Upper lobe of right lung (tissue), 1 donor: ENCODE measurements around the gene ZNF862. TPM values are rescaled to one million over a fixed set of nuclear protein-coding genes. Genes with fewer than 3 reads are reported as not detected.

Experiments
- ATAC-seq: fragments of 200-7000 bp; cut with Tn5 transposase; one replicate; pipeline ENCODE4 v1.9.1; 2020; ENCODE audit warnings: mild to moderate bottlenecking, moderate library complexity
- DNase-seq: peaks from one replicate; pipeline ENCODE4 v3.0.0-alpha.2; 2020
- H3K27ac ChIP-seq: fragments of 200-600 bp; one replicate; pipeline ENCODE4 v1.8.0; 2022
- H3K27me3 ChIP-seq: fragments of 200-600 bp; one replicate; pipeline ENCODE4 v1.8.0; 2022; ENCODE audit warnings: mild to moderate bottlenecking
- H3K36me3 ChIP-seq: fragments of 200-600 bp; one replicate; pipeline ENCODE4 v1.8.0; 2022
- H3K4me1 ChIP-seq: fragments of 200-600 bp; one replicate; pipeline ENCODE4 v1.8.0; 2022
- H3K4me3 ChIP-seq: fragments of 200-600 bp; one replicate; pipeline ENCODE4 v1.8.0; 2022; ENCODE audit warnings: mild to moderate bottlenecking
- H3K9me3 ChIP-seq: fragments of 200-600 bp; one replicate; pipeline ENCODE4 v1.8.0; 2022
- CTCF ChIP-seq: fragments of 200-600 bp; IDR thresholded peaks from one replicate; pipeline ENCODE4 v1.8.0; 2022; ENCODE audit warnings: antibody characterized with exemption
- intact Hi-C: fragments of 100-400 bp; cut with DNase I; formaldehyde crosslinking; loops from one replicate; pipeline ENCODE4 v1.11.0; 2022
- total RNA-seq: library from RNA; stranded (reverse); fragmentation: NEBNext Ultra II Directional; extraction: Animal tissue kit (Norgen Biotek cat#: 25700); gene quantifications from one replicate; pipeline ENCODE4 v1.2.1, GENCODE V29; 2021
- donor health status: DM: no; HTN: yes; CAD: no; lungs with severe emphysema.

Gene ZNF862
- total RNA-seq, 1 donor from 2014 or later = 14.6 TPM

GRCh38 chr7:149850716-149851115 is 12.5 kb downstream of the ZNF862 start:
- H3K4me3 ChIP-seq = no peak overlapping the region
- TF ChIP-seq CTCF = no peak
- intact Hi-C loops = no loop called here
- H3K4me1 ChIP-seq = peaks cover 12% of the 10 kb centered on the region
- DNase-seq = peak; percentile 16
- H3K27ac ChIP-seq = no peak overlapping the region
- no peak for ATAC-seq
- peaks cover 14% of the 10 kb centered on the region for H3K36me3 ChIP-seq
- H3K27me3 ChIP-seq = no peaks in the 10 kb centered on the region
- no peaks in the 10 kb centered on the region for H3K9me3 ChIP-seq

- H3K27me3 ChIP-seq = no peaks in the 10 kb centered on the region
- peaks cover 17% of the 10 kb centered on the region for H3K4me1 ChIP-seq
- peaks cover 10% of the 10 kb centered on the region for H3K36me3 ChIP-seq
- no peaks in the 10 kb centered on the region for H3K9me3 ChIP-seq
- ATAC-seq (no peak), DNase-seq (peak; percentile 8)
- intact Hi-C loops = no loop called here
- no peak overlapping the region for H3K27ac ChIP-seq
- H3K4me3 ChIP-seq = no peak overlapping the region
- no peak for TF ChIP-seq CTCF
Observed at GRCh38 chr7:149851449-149851848, 13.3 kb downstream of the ZNF862 start.

DNA sequence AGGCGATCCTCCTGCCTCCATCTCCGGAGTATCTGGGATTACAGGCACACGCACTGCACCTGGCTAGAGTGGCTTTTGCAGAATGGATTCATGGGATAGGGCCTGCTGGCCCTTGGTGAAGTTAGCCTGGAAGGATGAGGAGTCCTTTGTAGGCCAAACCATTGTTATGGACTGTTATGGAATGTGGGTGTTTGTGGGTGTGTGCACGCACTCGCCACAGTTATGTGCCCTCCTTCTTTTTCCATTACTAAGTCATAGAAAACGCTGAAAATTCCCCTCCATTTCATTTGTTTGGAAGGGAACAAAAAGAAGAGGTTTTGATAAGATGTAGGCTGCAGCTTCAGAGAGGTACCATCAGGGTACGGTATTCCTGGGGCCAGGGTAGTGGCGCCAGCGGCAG is 15.0 kb downstream of the ZNF862 start:
- H3K9me3 ChIP-seq = no peaks in the 10 kb centered on the region
- TF ChIP-seq CTCF = no peak
- H3K36me3 ChIP-seq = peaks cover 8% of the 10 kb centered on the region
- peaks cover 17% of the 10 kb centered on the region for H3K4me1 ChIP-seq
- ATAC-seq (no peak), DNase-seq (peak; percentile 11)
- no peaks in the 10 kb centered on the region for H3K27me3 ChIP-seq
- intact Hi-C loops = no loop called here
- no peak overlapping the region for H3K27ac ChIP-seq
- no peak overlapping the region for H3K4me3 ChIP-seq

DNA sequence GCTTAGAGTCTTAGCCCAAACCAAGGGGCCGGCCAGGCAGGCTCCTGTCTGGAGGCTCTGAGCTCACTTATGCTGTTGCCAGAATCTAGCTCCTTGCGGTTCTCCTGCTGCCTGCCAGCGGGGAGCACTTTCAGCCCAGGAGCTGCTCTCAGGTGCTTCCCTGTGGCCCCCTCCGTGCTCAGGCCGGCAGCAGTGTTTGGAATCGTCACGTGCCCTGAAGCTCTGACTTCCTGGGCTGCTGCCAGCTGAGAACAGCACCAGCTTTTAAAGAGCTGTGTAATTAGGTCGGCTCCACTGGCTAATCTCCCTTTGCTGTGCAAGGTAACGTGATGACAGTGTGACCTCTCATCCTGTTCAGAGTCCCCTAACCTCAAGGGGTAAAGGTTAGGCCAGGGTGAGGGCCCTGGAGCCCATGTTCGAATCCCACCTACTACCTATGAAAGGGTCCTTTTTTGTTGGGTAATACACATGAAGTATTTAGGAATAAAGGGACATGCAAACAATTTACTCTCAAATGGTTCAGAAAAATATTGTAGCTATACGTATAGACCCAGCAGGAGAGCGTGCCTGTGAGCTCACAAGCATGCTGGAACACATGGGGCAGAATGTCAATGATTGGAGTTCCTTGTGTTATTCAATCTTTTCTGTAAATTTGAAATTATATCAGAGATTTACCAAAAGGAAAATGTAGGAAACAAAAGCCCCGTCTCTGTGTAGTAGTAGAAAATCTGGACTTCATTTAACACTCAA is 16.6 kb downstream of the ZNF862 start:
- Histone ChIP-seq H3K36me3 (peaks cover 5% of the 10 kb centered on the region), H3K27me3 (no peaks in the 10 kb centered on the region), H3K9me3 (no peaks in the 10 kb centered on the region), H3K4me1 (peaks cover 17% of the 10 kb centered on the region), H3K27ac (no peak overlapping the region), H3K4me3 (no peak overlapping the region)
- TF ChIP-seq CTCF = no peak
- ATAC-seq (peak; percentile 89), DNase-seq (peak; percentile 87)
- intact Hi-C loops = no loop called here

GRCh38 chr7:149855361-149856305 is 17.5 kb downstream of the ZNF862 start:
- no peaks in the 10 kb centered on the region for H3K9me3 ChIP-seq
- no peak for DNase-seq
- peaks cover 7% of the 10 kb centered on the region for H3K36me3 ChIP-seq
- no peak for TF ChIP-seq CTCF
- H3K4me1 ChIP-seq = peaks cover 17% of the 10 kb centered on the region
- intact Hi-C loops = no loop called here
- ATAC-seq = no peak
- no peaks in the 10 kb centered on the region for H3K27me3 ChIP-seq
- no peak overlapping the region for H3K27ac ChIP-seq
- no peak overlapping the region for H3K4me3 ChIP-seq
